ENCODE measurements around the gene ELAVL4.

DNA sequence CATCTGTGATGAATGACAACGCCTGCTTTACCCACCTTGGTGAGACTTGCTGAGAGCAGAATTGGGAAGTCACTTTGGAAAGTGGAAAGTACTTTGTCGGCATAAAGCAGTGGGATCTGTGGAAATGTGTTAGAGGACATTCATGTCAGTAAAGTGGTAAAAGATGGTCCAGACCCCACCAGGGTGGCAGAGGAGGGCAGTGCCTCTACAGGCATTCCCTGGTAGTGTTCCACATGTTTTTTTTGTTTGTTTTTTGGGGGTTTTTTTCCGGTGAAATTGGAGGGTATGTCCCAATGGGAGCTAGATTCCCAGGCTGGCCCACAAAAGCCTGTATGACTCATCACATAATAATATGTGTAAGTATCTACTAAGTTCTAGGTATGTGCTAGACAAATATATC is 80.6 kb downstream of the ELAVL4 start:
- TF ChIP-seq EZH2 (IDR thresholded peaks at IDR 0.05) (no peak), POLR2AphosphoS5 (IDR thresholded peaks at IDR 0.05; ENCODE audit: borderline replicate concordance, low read depth, low read length) (no peak), FOXP2 (optimal IDR thresholded peaks at IDR 0.05; ENCODE audit: control extremely low read depth, extremely low read length, insufficient read depth) (no peak)

Data from SK-N-MC (cell line).